Measurements from ENCODE around the gene VPS35L. TPM values are rescaled to one million over a fixed set of nuclear protein-coding genes. Genes with fewer than 3 reads are reported as not detected.
A peak's percentile ranks its signal among the peaks of the same experiment; 100 is the strongest.

VPS35L gene
- total and polyA plus RNA-seq, 5 donors from 2014 or later = 29.9 to 34.6 (median 33.7) TPM

DNA sequence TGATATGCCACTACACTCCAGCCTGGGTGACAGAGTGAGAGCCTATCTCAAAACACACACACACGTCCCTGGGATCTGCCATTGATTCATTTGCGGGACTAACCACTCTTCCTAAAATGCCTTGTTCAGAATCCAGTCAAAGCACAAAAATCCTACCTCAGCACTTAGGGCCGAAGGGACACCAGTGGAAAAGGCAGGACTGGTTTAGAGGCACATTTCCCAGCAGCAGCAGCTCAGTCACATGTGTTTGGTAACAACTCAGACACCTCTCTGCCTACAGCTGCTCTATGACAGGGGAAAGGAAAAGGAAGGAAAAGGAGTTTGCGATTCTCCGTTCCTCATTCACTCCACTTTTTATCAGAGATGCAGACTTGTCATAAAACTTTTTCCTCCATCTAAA is 150.3 kb downstream of the VPS35L start:
- Mint-ChIP-seq H3K36me3 (peaks cover 41% of the 10 kb centered on the region), H3K9me3 (no peaks in the 10 kb centered on the region), H3K4me3 (no peak overlapping the region), H3K27me3 (no peaks in the 10 kb centered on the region), H3K27ac (peak overlapping the region in 1 of 3 donors; percentile 6), H3K4me1 (peaks cover 0 to 9% (median 4%) of the 10 kb centered on the region in 4 donors)
- no peak overlapping the region for H3K4me3 ChIP-seq (ENCODE audit: low read depth, low read length)
- H3K27me3 ChIP-seq (ENCODE audit: control insufficient read depth, insufficient read depth, low read length) = no peaks in the 10 kb centered on the region
- H3K36me3 ChIP-seq (ENCODE audit: control insufficient read depth, insufficient read depth, low read length) = peaks cover 48% of the 10 kb centered on the region
- no peak for DNase-seq
- ATAC-seq (ENCODE audit: low read depth in 2 of 2) = no peak
- H3K9me3 ChIP-seq (ENCODE audit: control insufficient read depth in 2 of 2, low read length in 2 of 2) = no peaks in the 10 kb centered on the region
- H3K27ac ChIP-seq (ENCODE audit: insufficient read depth, low read length, poor library complexity, severe bottlenecking) = no peak overlapping the region
- H3K4me1 ChIP-seq (ENCODE audit: control insufficient read depth, insufficient read depth, low read length, poor library complexity, severe bottlenecking) = no peaks in the 10 kb centered on the region

- Histone ChIP-seq H3K36me3 (ENCODE audit: control insufficient read depth, insufficient read depth, low read length) (peaks cover 46% of the 10 kb centered on the region), H3K9me3 (ENCODE audit: control insufficient read depth in 2 of 2, low read length in 2 of 2) (no peaks in the 10 kb centered on the region), H3K4me1 (ENCODE audit: control insufficient read depth, insufficient read depth, low read length, poor library complexity, severe bottlenecking) (no peaks in the 10 kb centered on the region), H3K4me3 (ENCODE audit: low read depth, low read length) (no peak overlapping the region), H3K27ac (ENCODE audit: insufficient read depth, low read length, poor library complexity, severe bottlenecking) (no peak overlapping the region), H3K27me3 (ENCODE audit: control insufficient read depth, insufficient read depth, low read length) (no peaks in the 10 kb centered on the region)
- peaks cover 39% of the 10 kb centered on the region for H3K36me3 Mint-ChIP-seq
- no peaks in the 10 kb centered on the region for H3K9me3 Mint-ChIP-seq
- no peak for ATAC-seq (ENCODE audit: low read depth in 2 of 2)
- DNase-seq = no peak
- H3K27me3 Mint-ChIP-seq = no peaks in the 10 kb centered on the region
- H3K4me3 Mint-ChIP-seq = no peak overlapping the region
- H3K4me1 Mint-ChIP-seq = peaks cover 0 to 9% (median 8%) of the 10 kb centered on the region in 4 donors
- H3K27ac Mint-ChIP-seq = peak overlapping the region in 1 of 3 donors; percentile 38
These were observed 151.3 kb downstream of the VPS35L start for GRCh38 chr16:19706846-19707245.

- H3K4me1 ChIP-seq (ENCODE audit: control insufficient read depth, insufficient read depth, low read length, poor library complexity, severe bottlenecking) = no peaks in the 10 kb centered on the region
- Mint-ChIP-seq H3K4me3 (no peak overlapping the region), H3K36me3 (peaks cover 38% of the 10 kb centered on the region), H3K27me3 (no peaks in the 10 kb centered on the region), H3K9me3 (no peaks in the 10 kb centered on the region), H3K27ac (no peak overlapping the region), H3K4me1 (peaks cover 0 to 9% (median 9%) of the 10 kb centered on the region in 4 donors)
- H3K4me3 ChIP-seq (ENCODE audit: low read depth, low read length) = no peak overlapping the region
- ATAC-seq (ENCODE audit: low read depth in 2 of 2) = no peak
- H3K27me3 ChIP-seq (ENCODE audit: control insufficient read depth, insufficient read depth, low read length) = no peaks in the 10 kb centered on the region
- H3K27ac ChIP-seq (ENCODE audit: insufficient read depth, low read length, poor library complexity, severe bottlenecking) = no peak overlapping the region
- no peak for DNase-seq
- H3K9me3 ChIP-seq (ENCODE audit: control insufficient read depth in 2 of 2, low read length in 2 of 2) = no peaks in the 10 kb centered on the region
- peaks cover 46% of the 10 kb centered on the region for H3K36me3 ChIP-seq (ENCODE audit: control insufficient read depth, insufficient read depth, low read length)
These were observed 152.2 kb downstream of the VPS35L start for GRCh38 chr16:19707569-19708295.

- no peaks in the 10 kb centered on the region for H3K27me3 Mint-ChIP-seq
- no peaks in the 10 kb centered on the region for H3K27me3 ChIP-seq (ENCODE audit: control insufficient read depth, insufficient read depth, low read length)
- peaks cover 38% of the 10 kb centered on the region for H3K36me3 ChIP-seq (ENCODE audit: control insufficient read depth, insufficient read depth, low read length)
- no peak overlapping the region for H3K4me3 ChIP-seq (ENCODE audit: low read depth, low read length)
- no peak overlapping the region for H3K27ac ChIP-seq (ENCODE audit: insufficient read depth, low read length, poor library complexity, severe bottlenecking)
- ATAC-seq (ENCODE audit: low read depth in 2 of 2) (no peak), DNase-seq (no peak)
- no peaks in the 10 kb centered on the region for H3K4me1 ChIP-seq (ENCODE audit: control insufficient read depth, insufficient read depth, low read length, poor library complexity, severe bottlenecking)
- no peaks in the 10 kb centered on the region for H3K9me3 ChIP-seq (ENCODE audit: control insufficient read depth in 2 of 2, low read length in 2 of 2)
- H3K36me3 Mint-ChIP-seq = peaks cover 37% of the 10 kb centered on the region
- H3K9me3 Mint-ChIP-seq = no peaks in the 10 kb centered on the region
- H3K4me1 Mint-ChIP-seq = peaks cover 0 to 9% (median 9%) of the 10 kb centered on the region in 4 donors
- no peak overlapping the region for H3K27ac Mint-ChIP-seq
- H3K4me3 Mint-ChIP-seq = no peak overlapping the region
These were observed 153.0 kb downstream of the VPS35L start for GRCh38 chr16:19708296-19709205.

GRCh38 chr16:19709381-19710136 is 154.1 kb downstream of the VPS35L start:
- no peak for ATAC-seq (ENCODE audit: low read depth in 2 of 2)
- Histone ChIP-seq H3K27me3 (ENCODE audit: control insufficient read depth, insufficient read depth, low read length) (no peaks in the 10 kb centered on the region), H3K36me3 (ENCODE audit: control insufficient read depth, insufficient read depth, low read length) (peaks cover 40% of the 10 kb centered on the region), H3K27ac (ENCODE audit: insufficient read depth, low read length, poor library complexity, severe bottlenecking) (no peak overlapping the region), H3K4me3 (ENCODE audit: low read depth, low read length) (no peak overlapping the region), H3K9me3 (ENCODE audit: control insufficient read depth in 2 of 2, low read length in 2 of 2) (no peaks in the 10 kb centered on the region), H3K4me1 (ENCODE audit: control insufficient read depth, insufficient read depth, low read length, poor library complexity, severe bottlenecking) (no peaks in the 10 kb centered on the region)
- Mint-ChIP-seq H3K4me3 (no peak overlapping the region), H3K27me3 (no peaks in the 10 kb centered on the region), H3K4me1 (peaks cover 0 to 15% (median 12%) of the 10 kb centered on the region in 4 donors), H3K27ac (peak overlapping the region in 2 of 3 donors; percentile 69 to 92), H3K9me3 (no peaks in the 10 kb centered on the region), H3K36me3 (peaks cover 43% of the 10 kb centered on the region)
- no peak for DNase-seq

DNA sequence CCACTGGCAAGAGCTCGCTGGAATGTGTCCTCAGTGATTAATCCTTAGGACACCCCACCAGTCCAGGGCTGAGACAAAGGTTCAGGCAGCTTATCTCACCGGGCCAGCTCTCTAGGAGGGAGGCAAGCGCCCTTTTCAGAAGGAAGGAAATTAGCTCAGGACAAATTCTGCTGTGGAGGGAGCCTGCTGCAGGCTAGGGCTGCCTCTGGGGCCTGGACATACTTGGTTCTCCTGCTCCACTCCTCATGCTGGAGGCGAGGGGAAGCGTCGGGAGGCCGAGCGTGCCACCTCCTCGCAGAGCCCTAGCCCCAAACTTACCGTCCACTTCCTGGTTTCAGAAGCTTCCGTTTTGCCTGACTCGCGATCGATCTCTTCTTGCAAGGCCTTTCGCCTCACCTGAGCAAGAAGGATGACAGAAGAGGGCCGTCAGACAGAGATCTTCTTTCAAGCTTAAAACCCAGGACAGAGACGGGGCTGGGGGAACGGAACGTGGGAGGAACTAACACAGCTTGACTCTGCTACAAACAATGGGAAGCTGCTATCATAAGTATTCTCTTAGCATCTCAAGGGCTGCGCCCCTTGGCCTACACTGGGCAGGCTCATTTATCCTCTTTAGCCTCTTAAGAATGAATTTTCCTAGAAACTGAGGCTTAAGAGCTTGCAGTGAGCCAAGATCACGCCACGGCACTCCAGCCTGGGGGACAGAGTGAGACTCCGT is 154.8 kb downstream of the VPS35L start:
- Histone ChIP-seq H3K36me3 (ENCODE audit: control insufficient read depth, insufficient read depth, low read length) (peaks cover 32% of the 10 kb centered on the region), H3K4me1 (ENCODE audit: control insufficient read depth, insufficient read depth, low read length, poor library complexity, severe bottlenecking) (no peaks in the 10 kb centered on the region), H3K9me3 (ENCODE audit: control insufficient read depth in 2 of 2, low read length in 2 of 2) (no peaks in the 10 kb centered on the region), H3K27ac (ENCODE audit: insufficient read depth, low read length, poor library complexity, severe bottlenecking) (no peak overlapping the region), H3K27me3 (ENCODE audit: control insufficient read depth, insufficient read depth, low read length) (no peaks in the 10 kb centered on the region), H3K4me3 (ENCODE audit: low read depth, low read length) (no peak overlapping the region)
- peaks cover 0 to 18% (median 13%) of the 10 kb centered on the region in 4 donors for H3K4me1 Mint-ChIP-seq
- H3K27ac Mint-ChIP-seq = peak overlapping the region in 1 of 3 donors; percentile 69
- ATAC-seq (ENCODE audit: low read depth in 2 of 2) (no peak), DNase-seq (no peak)
- no peak overlapping the region for H3K4me3 Mint-ChIP-seq
- H3K36me3 Mint-ChIP-seq = peaks cover 41% of the 10 kb centered on the region
- no peaks in the 10 kb centered on the region for H3K9me3 Mint-ChIP-seq
- no peaks in the 10 kb centered on the region for H3K27me3 Mint-ChIP-seq

- Histone ChIP-seq H3K36me3 (ENCODE audit: control insufficient read depth, insufficient read depth, low read length) (peaks cover 27% of the 10 kb centered on the region), H3K4me1 (ENCODE audit: control insufficient read depth, insufficient read depth, low read length, poor library complexity, severe bottlenecking) (no peaks in the 10 kb centered on the region), H3K9me3 (ENCODE audit: control insufficient read depth in 2 of 2, low read length in 2 of 2) (no peaks in the 10 kb centered on the region), H3K27me3 (ENCODE audit: control insufficient read depth, insufficient read depth, low read length) (no peaks in the 10 kb centered on the region), H3K4me3 (ENCODE audit: low read depth, low read length) (no peak overlapping the region), H3K27ac (ENCODE audit: insufficient read depth, low read length, poor library complexity, severe bottlenecking) (no peak overlapping the region)
- Mint-ChIP-seq H3K27ac (peak overlapping the region in 1 of 3 donors; percentile 82), H3K4me3 (no peak overlapping the region), H3K9me3 (no peaks in the 10 kb centered on the region), H3K27me3 (no peaks in the 10 kb centered on the region), H3K4me1 (peaks cover 2 to 23% (median 18%) of the 10 kb centered on the region in 4 donors), H3K36me3 (peaks cover 36% of the 10 kb centered on the region)
- DNase-seq = no peak
- no peak for ATAC-seq (ENCODE audit: low read depth in 2 of 2)
These were observed 155.6 kb downstream of the VPS35L start for GRCh38 chr16:19710991-19711545.
